SU-DHL-6 (cell line): ENCODE data around the gene GPSM1.

ENCODE experiments used
- CTCF ChIP-seq: fragments of 200-600 bp; sonication (generic); IDR thresholded peaks from one replicate; pipeline ENCODE4 v1.5.1; 2017; ENCODE audit warnings: antibody characterized with exemption, mild to moderate bottlenecking, low read length, moderate library complexity; ENCODE audit not compliant: insufficient read depth, poor library complexity, severe bottlenecking
- EZH2phosphoT487 ChIP-seq: fragments of 200-600 bp; sonication (generic), shearing (Covaris generic); conservative IDR thresholded peaks from 2 replicates; pipeline ENCODE4 v1.6.1; 2018; ENCODE audit warnings: mild to moderate bottlenecking, antibody characterized with exemption, low read length, moderate library complexity, mixed read lengths

- TF ChIP-seq CTCF: peak; percentile 90
- no peak for TF ChIP-seq EZH2phosphoT487
These were observed 43.8 kb upstream of the GPSM1 start for GRCh38 chr9:136283291-136284235.
